Uterus (tissue), 4 donors: Measurements from ENCODE around the gene SNX30. TPM values are rescaled to one million over a fixed set of nuclear protein-coding genes. Genes with fewer than 3 reads are reported as not detected.

ENCODE experiments used
- DNase-seq, 2 donors: peaks; one replicate each; pipeline ENCODE4 v3.0.0-alpha.2; 2019 to 2020
- H3K27ac ChIP-seq, 2 donors: fragments of 200-600 bp; sonication (generic); 1 replicate in 1 of 2; 2 replicates in 1 of 2; pipeline ENCODE4 v1.5.1; 2016 to 2018
- H3K27me3 ChIP-seq, 2 donors: fragments of 200-600 bp; sonication (generic); one replicate each; pipeline ENCODE4 v1.5.1; 2018 to 2019; ENCODE audit warnings: control low read depth in 1 of 2
- H3K36me3 ChIP-seq, 2 donors: fragments of 200-600 bp; sonication (generic); one replicate each; pipeline ENCODE4 v1.5.1; 2019; ENCODE audit warnings: control low read depth in 1 of 2
- H3K4me1 ChIP-seq, 2 donors: fragments of 200-600 bp; sonication (generic); one replicate each; pipeline ENCODE4 v1.5.1; 2018 to 2019; ENCODE audit warnings: control low read depth in 1 of 2
- H3K4me3 ChIP-seq, 2 donors: fragments of 200-600 bp; sonication (generic); 1 replicate in 1 of 2; 2 replicates in 1 of 2; pipeline ENCODE4 v1.5.1; 2018 to 2019; ENCODE audit warnings: mild to moderate bottlenecking in 1 of 2
- H3K9me3 ChIP-seq, 2 donors: fragments of 200-600 bp; sonication (generic); one replicate each; pipeline ENCODE4 v1.5.1; 2019; ENCODE audit warnings: control low read depth in 1 of 2
- POLR2A ChIP-seq, 2 donors: fragments of 450-650 bp; IDR thresholded peaks; one replicate each; pipeline ENCODE4 v1.6.1; 2016; ENCODE audit warnings: antibody characterized with exemption in 2 of 2, mild to moderate bottlenecking in 1 of 2, moderate library complexity in 1 of 2
- intact Hi-C: fragments of 100-400 bp; cut with DNase I; formaldehyde crosslinking; loops from one replicate; pipeline ENCODE4 v1.15.1; 2023; ENCODE audit warnings: low total_unique reads
- total RNA-seq, 4 donors: library from RNA; depleted of rRNA in 3 of 4; stranded (reverse); fragments of >200 nt in 3 of 4; gene quantifications; one replicate each; pipeline versions ENCODE4 v1.1.0 to v1.2.4, GENCODE V29; 2014 to 2023
- TF ChIP-seq, protein P1 (sequence below), 4 experiments: fragments of 200-600 bp in 2 of 4; fragments of 450-650 bp in 2 of 4; sonication (generic) in 2 of 4; IDR thresholded peaks; one replicate each; pipeline ENCODE4 v1.5.1; 2016 to 2019; ENCODE audit warnings: antibody characterized with exemption in 4 of 4, mild to moderate bottlenecking in 2 of 4, moderate library complexity in 1 of 4
- donor health status: DM: yes; HTN: yes; CAD: no.

Gene SNX30, protein sequence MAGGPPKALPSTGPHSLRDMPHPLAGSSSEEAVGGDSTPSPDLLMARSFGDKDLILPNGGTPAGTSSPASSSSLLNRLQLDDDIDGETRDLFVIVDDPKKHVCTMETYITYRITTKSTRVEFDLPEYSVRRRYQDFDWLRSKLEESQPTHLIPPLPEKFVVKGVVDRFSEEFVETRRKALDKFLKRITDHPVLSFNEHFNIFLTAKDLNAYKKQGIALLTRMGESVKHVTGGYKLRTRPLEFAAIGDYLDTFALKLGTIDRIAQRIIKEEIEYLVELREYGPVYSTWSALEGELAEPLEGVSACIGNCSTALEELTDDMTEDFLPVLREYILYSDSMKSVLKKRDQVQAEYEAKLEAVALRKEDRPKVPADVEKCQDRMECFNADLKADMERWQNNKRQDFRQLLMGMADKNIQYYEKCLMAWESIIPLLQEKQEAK
- 10 to 100 TPM in 2 of 4 donors, 1 to 10 TPM in 2; 3.1 to 20.3 (median 11.6) TPM for total RNA-seq

DNA sequence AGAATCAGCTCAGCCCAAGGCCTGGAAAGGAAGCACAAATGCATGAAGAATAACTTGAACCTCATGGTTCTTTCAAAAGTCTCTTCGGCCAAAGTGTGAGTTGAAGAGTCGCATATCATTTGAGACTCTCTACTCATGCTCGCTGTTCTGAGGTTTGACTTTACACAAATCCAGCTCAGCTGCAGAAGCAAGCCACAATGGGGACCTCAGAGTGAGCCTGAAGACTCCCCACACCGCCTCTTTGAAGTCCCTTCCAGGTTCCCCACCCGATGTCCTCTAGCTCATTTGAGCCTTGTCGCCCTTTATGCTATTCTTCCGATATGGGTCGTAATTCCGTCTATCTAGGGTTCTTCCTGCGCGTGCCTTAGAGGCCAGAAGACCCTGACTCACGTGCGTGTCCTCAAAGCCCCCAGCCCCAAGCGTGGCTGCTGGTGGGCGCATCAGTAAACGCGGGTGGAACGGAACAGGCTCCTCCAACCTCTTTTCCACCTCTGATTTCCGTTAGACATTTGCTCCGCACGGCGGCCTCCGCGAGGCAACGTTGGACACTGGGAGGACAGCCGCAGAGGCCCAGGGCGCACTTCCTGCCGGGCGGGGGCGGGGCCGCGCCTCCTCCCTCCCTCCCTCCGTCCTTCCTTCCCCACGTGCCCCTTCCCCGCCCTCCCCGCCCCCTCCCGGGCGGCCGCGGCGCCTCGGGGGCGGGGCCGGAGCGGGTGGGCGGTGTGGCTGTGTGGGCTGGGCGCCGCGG lies at the start of gene SNX30:
SNX30 (plus strand) TSS at position 745 of the 748 bp plus-strand sequence. CDS start 242 bp downstream, outside the sequence.
- peak within 1 kb of the TSS; percentile 64 to 93 for H3K4me3 ChIP-seq
- peak in 1 of 2 donors; percentile 66 for TF ChIP-seq POLR2A (IDR thresholded peaks at IDR 0.05)
- TF ChIP-seq, protein P1, sequence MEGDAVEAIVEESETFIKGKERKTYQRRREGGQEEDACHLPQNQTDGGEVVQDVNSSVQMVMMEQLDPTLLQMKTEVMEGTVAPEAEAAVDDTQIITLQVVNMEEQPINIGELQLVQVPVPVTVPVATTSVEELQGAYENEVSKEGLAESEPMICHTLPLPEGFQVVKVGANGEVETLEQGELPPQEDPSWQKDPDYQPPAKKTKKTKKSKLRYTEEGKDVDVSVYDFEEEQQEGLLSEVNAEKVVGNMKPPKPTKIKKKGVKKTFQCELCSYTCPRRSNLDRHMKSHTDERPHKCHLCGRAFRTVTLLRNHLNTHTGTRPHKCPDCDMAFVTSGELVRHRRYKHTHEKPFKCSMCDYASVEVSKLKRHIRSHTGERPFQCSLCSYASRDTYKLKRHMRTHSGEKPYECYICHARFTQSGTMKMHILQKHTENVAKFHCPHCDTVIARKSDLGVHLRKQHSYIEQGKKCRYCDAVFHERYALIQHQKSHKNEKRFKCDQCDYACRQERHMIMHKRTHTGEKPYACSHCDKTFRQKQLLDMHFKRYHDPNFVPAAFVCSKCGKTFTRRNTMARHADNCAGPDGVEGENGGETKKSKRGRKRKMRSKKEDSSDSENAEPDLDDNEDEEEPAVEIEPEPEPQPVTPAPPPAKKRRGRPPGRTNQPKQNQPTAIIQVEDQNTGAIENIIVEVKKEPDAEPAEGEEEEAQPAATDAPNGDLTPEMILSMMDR (IDR thresholded peaks at IDR 0.05): peak in 2 of 4 experiments; percentile 6 to 11
- no peaks in the 10 kb centered on the region for H3K27me3 ChIP-seq
- H3K4me1 ChIP-seq: no peaks in the 10 kb centered on the region
- H3K36me3 ChIP-seq: no peaks in the 10 kb centered on the region
- no peaks in the 10 kb centered on the region for H3K9me3 ChIP-seq
- DNase-seq: peak; percentile 87 to 91
- H3K27ac ChIP-seq: peak within 1 kb of the TSS; percentile 84 to 91
- intact Hi-C loops: no loop called here

DNA sequence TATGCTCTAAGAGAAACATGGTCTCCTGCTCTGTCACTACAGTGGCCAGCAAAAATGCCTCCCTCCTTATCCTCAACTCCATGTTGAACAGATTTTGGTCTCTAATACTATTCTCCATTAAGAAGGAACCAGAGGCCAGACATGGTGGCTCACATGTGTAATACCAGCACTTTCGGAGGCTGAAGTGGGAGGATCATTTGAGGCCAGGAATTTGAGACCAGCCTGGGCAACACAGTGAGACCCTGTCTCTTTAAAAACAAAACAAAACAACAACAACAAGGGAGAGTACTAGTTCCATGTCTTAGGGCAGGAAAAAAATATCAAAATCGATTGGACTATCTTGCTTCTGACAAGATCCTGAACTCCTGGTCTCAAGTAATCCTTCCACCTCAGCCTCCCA lies 47.3 kb upstream of the SNX30 start:
- no peaks in the 10 kb centered on the region for H3K4me1 ChIP-seq
- no peaks in the 10 kb centered on the region for H3K36me3 ChIP-seq
- H3K27me3 ChIP-seq: no peaks in the 10 kb centered on the region
- DNase-seq: no peak
- no peaks in the 10 kb centered on the region for H3K9me3 ChIP-seq
- TF ChIP-seq, protein P1 (IDR thresholded peaks at IDR 0.05): no peak
- no peak for TF ChIP-seq POLR2A (IDR thresholded peaks at IDR 0.05)
- no peak overlapping the region for H3K27ac ChIP-seq
- intact Hi-C loops: no loop called here
- no peak overlapping the region for H3K4me3 ChIP-seq

DNA sequence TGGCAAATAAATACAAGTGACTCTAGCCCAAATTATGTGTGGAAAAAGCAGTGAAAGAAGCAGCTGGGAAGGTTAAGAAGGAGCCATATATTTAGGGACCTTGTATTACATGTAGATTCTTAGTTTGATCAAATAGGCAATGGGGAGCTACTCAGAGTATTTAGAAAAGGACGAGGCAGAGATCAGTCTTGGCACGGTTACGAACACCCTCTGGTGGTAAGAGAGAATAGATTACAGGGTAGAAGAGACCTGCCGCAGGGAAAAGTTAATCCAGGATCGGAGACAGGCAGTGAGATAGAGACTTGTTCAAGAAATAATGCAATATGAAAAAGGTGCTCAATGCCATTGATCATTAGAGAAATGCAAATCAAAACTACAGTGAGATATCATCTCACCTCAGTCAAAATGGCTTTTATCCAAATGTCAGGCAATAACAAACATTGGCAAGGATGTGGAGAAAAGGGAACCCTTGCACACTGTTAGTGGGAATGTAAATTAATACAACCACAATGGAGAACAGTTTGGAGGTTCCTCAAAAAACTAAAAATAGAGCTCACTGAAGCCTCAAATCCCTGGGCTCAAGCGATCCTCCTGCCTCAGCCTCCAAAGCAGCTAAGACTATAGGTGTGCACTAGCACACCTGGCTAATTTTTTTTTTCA lies 44.7 kb upstream of the SNX30 start:
- DNase-seq: peak in 1 of 2 donors; percentile 27
- no peaks in the 10 kb centered on the region for H3K27me3 ChIP-seq
- no peak overlapping the region for H3K27ac ChIP-seq
- no peak overlapping the region for H3K4me3 ChIP-seq
- no peaks in the 10 kb centered on the region for H3K4me1 ChIP-seq
- TF ChIP-seq, protein P1 (IDR thresholded peaks at IDR 0.05): peak; percentile 13 to 44 (median 22)
- no peak for TF ChIP-seq POLR2A (IDR thresholded peaks at IDR 0.05)
- intact Hi-C loops: no loop called here
- H3K9me3 ChIP-seq: no peaks in the 10 kb centered on the region
- H3K36me3 ChIP-seq: no peaks in the 10 kb centered on the region

DNA sequence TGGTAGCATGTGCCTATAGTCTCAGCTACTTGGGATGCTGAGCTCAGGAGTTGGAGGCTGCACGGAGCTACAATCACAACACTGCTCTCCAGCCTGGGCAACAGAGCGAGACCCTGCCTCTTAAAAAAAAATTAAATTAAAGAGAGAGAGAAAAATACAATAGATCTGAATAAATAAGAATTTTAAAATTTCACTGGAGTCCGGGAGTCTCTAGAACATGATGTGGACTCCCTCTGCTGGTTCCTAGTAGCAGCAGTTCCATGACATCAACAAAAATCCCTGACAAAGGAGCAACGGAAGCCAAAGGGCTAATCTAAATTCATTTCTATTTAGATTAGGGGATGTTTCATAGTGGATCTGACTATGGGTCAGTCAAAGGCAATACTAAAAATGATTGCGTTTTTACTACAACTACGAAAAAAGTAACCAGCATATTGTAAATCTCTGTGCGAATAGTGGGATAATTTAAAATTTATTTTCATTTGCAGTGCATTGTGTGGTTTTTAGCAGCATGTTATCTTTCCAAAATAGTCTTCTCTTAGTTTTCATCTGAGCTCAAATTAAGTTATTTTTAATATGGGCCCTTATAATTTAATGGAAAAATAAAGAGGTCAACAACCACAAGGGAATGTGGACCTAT lies 39.4 kb upstream of the SNX30 start:
- intact Hi-C loops: no loop called here
- DNase-seq: no peak

More for the DNA sequence above, 39.4 kb upstream of the SNX30 start:
- no peaks in the 10 kb centered on the region for H3K4me1 ChIP-seq
- H3K27me3 ChIP-seq: no peaks in the 10 kb centered on the region
- TF ChIP-seq POLR2A (IDR thresholded peaks at IDR 0.05): no peak
- TF ChIP-seq, protein P1 (IDR thresholded peaks at IDR 0.05): peak; percentile 12 to 34 (median 23)
- H3K4me3 ChIP-seq: no peak overlapping the region
- no peak overlapping the region for H3K27ac ChIP-seq
- no peaks in the 10 kb centered on the region for H3K9me3 ChIP-seq
- no peaks in the 10 kb centered on the region for H3K36me3 ChIP-seq
